Calu3 (cell line): Measurements from ENCODE around the gene TMEM126A. TPM values are rescaled to one million over a fixed set of nuclear protein-coding genes. Genes with fewer than 3 reads are reported as not detected.
A peak's percentile ranks its signal among the peaks of the same experiment; 100 is the strongest.

Experiments
- BruUV-seq: library from RNA; stranded (reverse); fragments of 400-500 nt; replicated peaks from 2 replicates; lab custom pipeline; 2021; lab: Mats Ljungman, UMichigan
- CTCF ChIA-PET: fragments of 300-600 bp; sonication (Branson Sonifier 250); formaldehyde crosslinking; loops from one replicate; lab custom pipeline; 2022; ENCODE audit warnings: antibody characterized with exemption; lab: Charles Lee
- DNase-seq: peaks from one replicate; pipeline ENCODE4 v3.0.0; 2022
- H3K27ac Mint-ChIP-seq: one replicate; pipeline ENCODE4 v1.8.0; 2022; ENCODE audit warnings: mixed read lengths; ENCODE audit not compliant: unreplicated experiment
- H3K27me3 Mint-ChIP-seq: one replicate; pipeline ENCODE4 v1.8.0; 2022; ENCODE audit warnings: mixed read lengths; ENCODE audit not compliant: unreplicated experiment
- H3K36me3 Mint-ChIP-seq: one replicate; pipeline ENCODE4 v1.8.0; 2022; ENCODE audit warnings: mild to moderate bottlenecking, moderate library complexity, mixed read lengths; ENCODE audit not compliant: insufficient read depth, unreplicated experiment
- H3K4me1 Mint-ChIP-seq: one replicate; pipeline ENCODE4 v1.8.0; 2022; ENCODE audit warnings: mild to moderate bottlenecking, low read depth, mixed read lengths; ENCODE audit not compliant: unreplicated experiment
- H3K4me3 Mint-ChIP-seq: one replicate; pipeline ENCODE4 v1.8.0; 2022; ENCODE audit warnings: mild to moderate bottlenecking, low read depth, moderate library complexity, mixed read lengths; ENCODE audit not compliant: unreplicated experiment
- H3K9me3 Mint-ChIP-seq: one replicate; pipeline ENCODE4 v1.8.0; 2022; ENCODE audit warnings: low read depth, mixed read lengths; ENCODE audit not compliant: unreplicated experiment
- intact Hi-C: fragments of 100-400 bp; cut with micrococcal nuclease; formaldehyde crosslinking; loops from one replicate; pipeline ENCODE4 v1.10.0; 2022; ENCODE audit not compliant: unreplicated experiment
- total RNA-seq: library from RNA; stranded (reverse); gene quantifications from 2 replicates; pipeline ENCODE4 v1.2.3, GENCODE V29; 2022
- TF ChIP-seq, protein P1 (sequence below): fragments of 200-600 bp; IDR thresholded peaks from one replicate; pipeline ENCODE4 v1.8.0; 2022; ENCODE audit warnings: antibody characterized with exemption; ENCODE audit not compliant: unreplicated experiment

TMEM126A gene
- total RNA-seq, 1 experiment from 2014 or later: 22.9 TPM

DNA sequence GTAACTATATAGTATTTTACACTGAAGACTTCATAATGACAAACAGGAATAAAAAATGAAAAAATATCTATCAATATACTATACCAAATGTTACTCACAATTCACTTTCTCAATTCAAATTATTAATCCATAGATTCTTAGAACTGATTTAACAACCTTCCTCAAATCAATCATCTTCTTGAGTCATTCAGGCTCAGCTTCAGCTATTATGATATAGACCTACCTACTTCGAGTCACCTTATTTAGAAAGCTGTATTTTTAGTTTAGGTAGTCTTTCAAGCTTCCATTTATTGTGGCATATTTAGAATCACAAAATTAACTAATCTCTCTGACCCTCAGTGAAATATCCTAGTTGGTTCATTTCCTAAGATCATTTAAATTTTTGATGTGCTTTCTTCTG lies 9.0 kb downstream of the TMEM126A start:
- Mint-ChIP-seq H3K4me1 (peaks cover 11% of the 10 kb centered on the region), H3K9me3 (no peaks in the 10 kb centered on the region), H3K36me3 (peaks cover 23% of the 10 kb centered on the region), H3K27ac (no peak overlapping the region), H3K4me3 (no peak overlapping the region), H3K27me3 (no peaks in the 10 kb centered on the region)
- CTCF ChIA-PET: interaction anchor here (0.5 kb wide), 1 partner anchor 244 kb away, joined by 3 read pairs; no protein-coding TSS in a partner anchor
- no peak for DNase-seq
- TF ChIP-seq, protein P1, sequence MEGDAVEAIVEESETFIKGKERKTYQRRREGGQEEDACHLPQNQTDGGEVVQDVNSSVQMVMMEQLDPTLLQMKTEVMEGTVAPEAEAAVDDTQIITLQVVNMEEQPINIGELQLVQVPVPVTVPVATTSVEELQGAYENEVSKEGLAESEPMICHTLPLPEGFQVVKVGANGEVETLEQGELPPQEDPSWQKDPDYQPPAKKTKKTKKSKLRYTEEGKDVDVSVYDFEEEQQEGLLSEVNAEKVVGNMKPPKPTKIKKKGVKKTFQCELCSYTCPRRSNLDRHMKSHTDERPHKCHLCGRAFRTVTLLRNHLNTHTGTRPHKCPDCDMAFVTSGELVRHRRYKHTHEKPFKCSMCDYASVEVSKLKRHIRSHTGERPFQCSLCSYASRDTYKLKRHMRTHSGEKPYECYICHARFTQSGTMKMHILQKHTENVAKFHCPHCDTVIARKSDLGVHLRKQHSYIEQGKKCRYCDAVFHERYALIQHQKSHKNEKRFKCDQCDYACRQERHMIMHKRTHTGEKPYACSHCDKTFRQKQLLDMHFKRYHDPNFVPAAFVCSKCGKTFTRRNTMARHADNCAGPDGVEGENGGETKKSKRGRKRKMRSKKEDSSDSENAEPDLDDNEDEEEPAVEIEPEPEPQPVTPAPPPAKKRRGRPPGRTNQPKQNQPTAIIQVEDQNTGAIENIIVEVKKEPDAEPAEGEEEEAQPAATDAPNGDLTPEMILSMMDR: no peak
- BruUV-seq: no TSS peak
- intact Hi-C loops: no loop called here

DNA sequence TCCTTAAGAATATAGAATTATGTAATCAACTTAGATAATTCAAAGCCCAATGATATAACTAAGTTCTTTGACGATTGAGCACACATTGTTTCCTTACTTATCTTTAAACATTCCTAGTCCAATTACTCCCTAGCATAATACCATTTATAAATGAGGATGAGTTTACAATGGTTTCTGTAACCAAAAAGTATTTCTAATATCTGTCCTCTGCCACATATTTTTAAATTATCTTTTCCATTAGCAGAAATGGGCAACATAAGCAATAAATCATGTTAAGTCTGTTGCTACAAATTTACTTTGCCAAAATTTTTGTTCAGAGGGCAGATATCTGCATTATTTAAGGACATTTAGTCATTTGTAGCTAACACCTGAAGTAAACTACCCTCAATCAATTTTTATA lies 10.4 kb downstream of the TMEM126A start:
- intact Hi-C loops: no loop called here
- TF ChIP-seq, protein P1: no peak
- CTCF ChIA-PET: no interaction called here
- H3K4me3 Mint-ChIP-seq: no peak overlapping the region
- no peaks in the 10 kb centered on the region for H3K9me3 Mint-ChIP-seq
- H3K4me1 Mint-ChIP-seq: peaks cover 8% of the 10 kb centered on the region
- H3K27ac Mint-ChIP-seq: no peak overlapping the region
- BruUV-seq: no TSS peak
- H3K36me3 Mint-ChIP-seq: peaks cover 34% of the 10 kb centered on the region
- H3K27me3 Mint-ChIP-seq: no peaks in the 10 kb centered on the region
- no peak for DNase-seq

DNA sequence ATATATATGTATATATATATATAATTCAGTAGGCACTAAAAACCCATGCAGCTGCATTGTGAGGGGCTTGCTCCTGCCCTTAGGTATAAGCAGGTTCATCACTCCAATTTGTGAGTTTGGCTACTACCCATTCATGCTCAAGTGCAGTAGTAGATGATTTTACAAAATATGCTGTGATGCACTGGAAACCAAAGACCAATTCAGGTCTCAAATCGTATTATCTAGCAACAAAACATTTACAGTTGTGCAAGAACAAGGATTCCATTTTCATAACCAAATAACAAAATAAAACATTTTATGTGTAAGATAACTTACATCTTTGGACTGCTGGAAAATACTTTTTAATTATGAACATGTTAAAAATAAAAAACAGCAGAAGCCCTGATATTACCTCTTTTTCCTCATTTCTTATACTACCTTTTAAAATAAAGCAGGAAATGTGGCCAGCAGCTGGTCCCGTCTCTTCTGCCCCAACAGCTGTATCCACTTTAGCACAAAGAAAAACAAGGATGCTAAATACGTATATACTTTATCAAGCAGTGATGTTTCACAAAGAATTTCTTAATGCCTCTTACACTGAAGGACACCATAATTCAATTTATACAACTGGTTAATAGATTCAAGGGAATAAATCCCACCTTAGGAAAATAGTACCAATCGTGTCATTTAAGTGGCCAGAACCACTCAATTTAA lies 14.4 kb downstream of the TMEM126A start:
- no peak overlapping the region for H3K27ac Mint-ChIP-seq
- no TSS peak for BruUV-seq
- TF ChIP-seq, protein P1: no peak
- peak overlapping the region; percentile 87 for H3K4me3 Mint-ChIP-seq
- DNase-seq: no peak
- H3K4me1 Mint-ChIP-seq: no peaks in the 10 kb centered on the region
- H3K36me3 Mint-ChIP-seq: peaks cover 58% of the 10 kb centered on the region
- no peaks in the 10 kb centered on the region for H3K9me3 Mint-ChIP-seq
- CTCF ChIA-PET: no interaction called here
- no peaks in the 10 kb centered on the region for H3K27me3 Mint-ChIP-seq
- intact Hi-C loops: loop anchor here (5.0 kb wide), 1 partner anchor 65 kb away; no protein-coding TSS in a partner anchor

DNA sequence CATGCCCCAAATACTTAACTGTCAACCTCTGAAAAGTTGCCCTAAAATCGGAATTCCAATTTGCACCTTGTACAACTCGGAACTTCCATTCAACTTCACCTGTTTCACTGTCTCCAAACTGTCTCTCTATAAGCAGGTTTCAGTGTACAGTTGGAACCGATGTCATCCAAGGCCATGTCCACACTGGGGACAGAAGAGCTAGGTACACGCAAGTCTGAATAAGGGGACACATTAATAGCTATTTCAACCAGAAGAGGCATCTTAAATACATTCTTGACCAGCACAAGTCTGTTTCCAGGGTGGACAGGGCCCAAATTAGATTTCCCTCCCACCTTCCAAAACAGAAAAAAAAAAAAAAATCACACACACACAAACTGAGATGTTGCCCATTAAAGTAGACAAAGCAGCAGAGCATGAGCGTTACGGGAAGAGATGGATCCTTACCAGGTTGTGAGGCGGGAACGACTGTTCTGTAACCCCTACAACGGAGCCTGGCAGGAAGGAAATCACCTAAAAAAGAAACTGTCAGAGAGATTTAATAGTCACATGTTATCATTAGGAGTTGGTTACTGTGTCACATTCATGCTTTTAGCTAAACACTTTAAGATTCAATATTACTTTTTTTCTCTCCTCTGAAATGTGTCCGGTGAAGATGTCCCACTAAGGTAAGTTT lies 15.4 kb downstream of the TMEM126A start:
- DNase-seq: no peak
- TF ChIP-seq, protein P1: no peak
- H3K4me3 Mint-ChIP-seq: peak overlapping the region; percentile 87
- CTCF ChIA-PET: no interaction called here
- no peaks in the 10 kb centered on the region for H3K9me3 Mint-ChIP-seq
- intact Hi-C loops: loop anchor here (5.0 kb wide), 1 partner anchor 66 kb away; no protein-coding TSS in a partner anchor
- TSS peak; percentile 41 for BruUV-seq
- H3K27ac Mint-ChIP-seq: peak overlapping the region; percentile 76
- no peaks in the 10 kb centered on the region for H3K4me1 Mint-ChIP-seq
- H3K36me3 Mint-ChIP-seq: peaks cover 58% of the 10 kb centered on the region
- H3K27me3 Mint-ChIP-seq: no peaks in the 10 kb centered on the region
